ENCODE results near the gene TRERF1.

DNA sequence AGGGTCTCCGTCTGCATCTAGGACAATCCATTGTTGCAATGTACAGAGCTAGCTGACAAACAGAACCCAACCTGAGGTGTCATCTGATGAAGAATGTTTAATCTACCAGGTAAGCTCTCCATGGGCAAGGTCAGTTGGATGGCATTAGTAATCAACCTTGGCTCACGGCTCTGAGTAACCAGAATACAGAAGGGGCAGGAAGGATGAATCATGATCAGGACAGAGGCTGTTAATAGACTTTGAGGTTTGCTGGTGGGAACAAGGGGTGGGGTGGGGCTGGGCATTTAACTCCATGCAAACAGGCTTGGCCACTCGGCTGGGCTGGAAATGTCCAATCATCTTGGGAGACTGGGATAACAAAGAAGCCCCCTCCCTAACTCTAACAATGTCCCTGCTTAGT lies 157.0 kb downstream of the TRERF1 start:
- TF ChIP-seq, protein P1, sequence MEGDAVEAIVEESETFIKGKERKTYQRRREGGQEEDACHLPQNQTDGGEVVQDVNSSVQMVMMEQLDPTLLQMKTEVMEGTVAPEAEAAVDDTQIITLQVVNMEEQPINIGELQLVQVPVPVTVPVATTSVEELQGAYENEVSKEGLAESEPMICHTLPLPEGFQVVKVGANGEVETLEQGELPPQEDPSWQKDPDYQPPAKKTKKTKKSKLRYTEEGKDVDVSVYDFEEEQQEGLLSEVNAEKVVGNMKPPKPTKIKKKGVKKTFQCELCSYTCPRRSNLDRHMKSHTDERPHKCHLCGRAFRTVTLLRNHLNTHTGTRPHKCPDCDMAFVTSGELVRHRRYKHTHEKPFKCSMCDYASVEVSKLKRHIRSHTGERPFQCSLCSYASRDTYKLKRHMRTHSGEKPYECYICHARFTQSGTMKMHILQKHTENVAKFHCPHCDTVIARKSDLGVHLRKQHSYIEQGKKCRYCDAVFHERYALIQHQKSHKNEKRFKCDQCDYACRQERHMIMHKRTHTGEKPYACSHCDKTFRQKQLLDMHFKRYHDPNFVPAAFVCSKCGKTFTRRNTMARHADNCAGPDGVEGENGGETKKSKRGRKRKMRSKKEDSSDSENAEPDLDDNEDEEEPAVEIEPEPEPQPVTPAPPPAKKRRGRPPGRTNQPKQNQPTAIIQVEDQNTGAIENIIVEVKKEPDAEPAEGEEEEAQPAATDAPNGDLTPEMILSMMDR (IDR thresholded peaks at IDR 0.05) = no peak
- TF ChIP-seq POLR2A (IDR thresholded peaks at IDR 0.05) = no peak

Measured in testis (tissue), 2 donors.